Measurements from ENCODE around the gene MAP4K2.
A peak's percentile ranks its signal among the peaks of the same experiment; 100 is the strongest.

The MAP4K2 gene

DNA sequence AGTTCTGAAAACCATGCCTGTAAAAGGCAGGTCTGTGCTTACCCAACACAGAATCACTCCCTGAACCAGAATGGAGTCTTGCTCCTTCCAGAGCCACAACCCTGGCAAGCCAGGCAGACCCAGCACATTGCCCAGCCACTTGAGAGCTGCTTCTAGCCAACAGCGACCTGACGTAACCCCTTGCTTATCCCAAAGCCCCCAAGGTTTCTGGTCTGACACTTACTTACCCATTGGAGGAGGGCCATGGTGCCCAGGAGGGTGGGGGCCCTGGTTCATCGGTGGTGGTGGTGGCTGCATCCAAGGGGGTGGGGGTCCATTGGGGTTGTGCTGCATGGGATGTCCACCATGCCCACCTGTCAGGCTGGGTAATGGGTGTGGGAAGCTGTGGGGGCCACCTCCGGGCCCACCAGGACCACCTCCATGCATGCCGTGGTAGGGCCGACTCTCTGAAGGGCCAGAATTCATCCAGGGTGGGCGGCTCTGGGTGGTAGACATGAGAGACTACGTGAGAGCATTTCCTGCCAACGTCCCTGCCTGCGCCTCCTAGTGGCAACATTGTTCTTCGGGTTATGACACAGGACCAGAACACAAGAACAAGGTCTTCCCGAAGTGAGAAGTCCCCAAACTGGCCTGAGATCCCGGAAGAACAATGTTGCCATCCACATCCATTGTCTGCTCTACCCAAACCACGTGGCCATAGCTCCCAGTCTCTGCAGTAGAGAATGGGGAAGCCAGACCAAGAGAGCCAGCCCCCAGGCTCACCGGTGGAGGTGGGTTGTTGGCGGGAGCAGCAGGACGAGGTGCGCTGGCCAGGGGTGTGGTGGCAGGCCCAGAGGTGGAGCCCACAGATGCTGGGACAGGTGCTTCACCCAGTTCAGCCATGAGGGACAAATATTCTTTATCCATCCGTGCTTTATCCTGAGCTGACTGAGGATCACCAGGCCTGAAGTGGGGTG is 35.4 kb downstream of the MAP4K2 start:
- peak in 3 of 14 donors; percentile 6 to 47 (median 14) for DNase-seq

DNA sequence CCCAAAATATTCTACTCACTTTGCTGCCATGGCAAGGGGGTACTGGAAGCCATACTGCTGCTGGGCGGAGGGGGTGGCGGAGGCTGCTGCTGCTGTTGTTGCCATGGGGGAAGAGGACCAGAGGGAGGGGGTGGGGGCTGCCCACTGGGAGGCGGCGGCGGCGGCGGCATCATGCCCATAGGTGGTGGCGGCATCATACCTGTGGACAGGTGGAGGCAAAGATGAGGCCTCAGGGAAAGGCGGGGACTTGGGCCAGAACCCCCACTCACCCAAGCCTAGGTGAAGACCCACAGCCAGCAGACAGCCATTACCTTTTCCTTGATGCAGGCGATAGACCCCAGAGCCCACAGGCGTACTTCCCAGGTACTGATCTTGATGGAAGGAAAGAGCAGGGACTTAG is 36.1 kb downstream of the MAP4K2 start:
- no peak for DNase-seq

DNA sequence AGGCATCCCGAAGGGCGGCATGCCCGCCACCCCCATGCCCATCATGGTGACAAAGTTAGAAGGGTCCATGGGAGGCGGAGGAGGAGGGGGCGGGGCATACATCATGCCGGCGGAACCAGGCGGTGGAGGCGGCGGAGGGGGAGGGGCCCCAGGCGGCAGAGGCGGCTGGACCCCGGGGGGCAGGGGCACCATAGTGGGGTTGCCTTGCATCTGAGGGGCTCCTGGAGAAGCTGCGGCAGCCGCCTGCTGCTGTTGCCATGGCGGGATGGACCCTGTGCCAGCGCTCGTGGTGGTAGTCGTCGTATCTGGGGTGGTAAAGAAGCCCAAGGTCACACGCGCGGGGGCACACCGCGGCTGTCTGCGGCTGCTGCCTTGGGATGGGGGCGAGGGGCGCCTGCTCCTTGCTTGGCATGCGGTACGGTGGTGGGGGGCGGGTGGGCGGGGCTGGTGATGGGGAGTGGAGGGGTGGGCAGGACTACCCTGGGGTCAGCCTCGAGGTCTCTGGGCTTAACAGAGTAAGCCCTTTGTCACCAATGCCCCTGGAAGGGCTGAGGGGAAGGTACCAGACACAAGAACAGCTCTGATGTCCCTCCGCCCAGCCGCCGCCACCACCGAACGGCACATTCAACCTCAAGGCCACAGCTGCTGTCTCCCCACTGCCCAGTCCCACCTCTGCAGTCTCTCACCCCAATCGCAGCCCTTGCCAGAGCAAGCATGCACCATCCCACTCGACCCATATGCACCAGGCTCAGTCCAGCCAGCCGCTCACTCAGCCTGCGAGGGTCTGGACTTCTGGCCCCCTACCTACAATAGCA is 37.0 kb downstream of the MAP4K2 start:
- no peak for DNase-seq

DNA sequence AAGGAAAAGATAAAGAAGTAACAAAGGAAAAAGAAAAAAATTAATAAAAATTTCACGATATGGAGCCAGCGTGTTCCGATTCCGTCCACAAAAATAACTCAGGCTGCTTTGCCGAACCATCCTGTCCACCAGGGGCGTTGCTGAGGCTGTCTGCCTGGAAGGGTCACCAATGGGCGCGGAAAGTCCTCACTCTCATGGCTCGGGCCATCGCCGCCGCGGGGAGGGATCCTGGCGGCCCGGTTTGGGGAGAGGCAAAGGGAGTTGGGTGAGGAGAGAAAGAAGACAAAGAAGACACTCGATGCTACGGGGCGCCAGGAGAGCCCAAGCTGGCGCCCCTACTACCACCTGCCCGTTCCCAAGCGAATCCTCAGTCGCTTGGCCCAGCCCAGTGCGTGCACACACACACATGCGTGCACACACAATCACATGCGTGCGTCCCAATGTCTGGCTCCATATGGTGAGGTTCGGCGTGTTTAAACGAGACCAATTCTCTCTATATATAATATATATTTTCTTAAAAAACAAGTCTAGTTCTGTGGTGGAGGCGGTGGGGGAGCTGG is 37.6 kb downstream of the MAP4K2 start:
- peak in 1 of 14 donors; percentile 27 for DNase-seq

DNA sequence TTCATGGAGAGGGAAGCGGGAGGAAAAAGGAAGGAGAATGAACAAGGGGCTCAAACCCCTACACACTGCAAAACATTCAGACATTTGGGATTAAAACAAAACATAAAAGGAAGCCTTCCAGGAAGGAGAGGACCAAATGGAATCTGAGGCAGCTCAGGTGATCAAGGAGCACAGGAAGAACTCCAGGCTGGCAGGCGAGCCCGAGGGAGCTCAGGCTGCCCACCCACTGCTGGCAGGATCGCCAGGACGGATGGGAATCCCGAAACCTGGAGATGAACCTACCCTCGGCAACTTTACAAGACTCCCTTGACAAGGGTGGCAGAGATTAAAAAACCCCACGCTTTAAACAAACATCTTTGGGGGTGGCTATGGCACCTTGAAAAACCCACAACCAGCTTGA is 38.3 kb downstream of the MAP4K2 start:
- DNase-seq: no peak

DNA sequence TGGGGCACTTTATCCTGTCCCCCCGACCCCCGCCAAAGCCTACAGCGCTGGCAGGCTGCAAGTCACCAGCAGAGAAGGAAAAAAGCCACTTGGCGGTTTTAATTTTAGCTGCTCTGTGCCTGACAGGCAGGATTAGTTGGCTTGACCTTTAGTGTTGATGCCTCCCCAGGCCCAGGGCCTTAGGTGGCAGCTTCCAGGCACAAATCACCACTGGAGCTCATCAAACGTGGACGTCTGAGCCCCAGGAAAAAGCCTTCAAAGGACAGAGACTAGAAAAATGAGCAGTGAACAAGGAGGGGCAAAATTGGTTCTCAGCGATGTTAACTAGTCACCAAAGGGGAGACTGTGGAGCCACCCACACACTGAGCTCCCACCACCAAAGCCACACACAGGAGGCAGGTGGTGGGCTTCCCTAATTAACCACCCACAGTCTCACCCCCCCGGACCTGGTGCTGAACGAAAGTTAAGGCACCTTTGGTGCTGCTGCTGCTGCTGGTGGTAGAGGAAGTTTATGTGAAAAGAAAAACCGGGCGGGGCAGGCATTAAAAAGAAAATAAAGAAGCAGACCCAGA is 38.9 kb downstream of the MAP4K2 start:
- DNase-seq: no peak

DNA sequence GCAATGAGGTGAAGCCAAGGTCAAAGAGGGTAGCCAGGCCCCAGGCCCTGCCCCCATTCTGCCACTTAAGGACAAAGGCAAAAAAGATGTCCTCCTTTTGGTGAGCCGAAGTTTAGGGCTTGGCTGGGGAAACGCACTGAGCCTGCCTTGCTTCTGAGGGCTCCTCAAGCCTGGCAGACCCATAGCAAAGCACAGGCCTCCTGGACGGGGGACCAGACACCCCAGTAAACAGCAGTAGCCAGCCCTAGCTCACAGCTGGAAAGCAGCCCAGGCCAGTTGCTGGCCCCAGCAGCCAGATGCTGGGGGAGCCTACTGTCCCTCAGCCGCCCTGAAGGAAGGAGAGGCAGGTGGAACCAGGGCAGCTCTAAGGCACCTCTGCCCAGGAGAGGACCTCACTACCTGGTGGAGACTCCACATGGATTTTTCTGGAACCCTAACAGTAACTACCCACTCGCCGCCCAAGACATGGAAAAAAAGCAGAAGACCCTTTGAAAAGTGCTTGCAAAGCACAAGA is 39.4 kb downstream of the MAP4K2 start:
- peak in 6 of 14 donors; percentile 29 to 54 (median 40) for DNase-seq

DNA sequence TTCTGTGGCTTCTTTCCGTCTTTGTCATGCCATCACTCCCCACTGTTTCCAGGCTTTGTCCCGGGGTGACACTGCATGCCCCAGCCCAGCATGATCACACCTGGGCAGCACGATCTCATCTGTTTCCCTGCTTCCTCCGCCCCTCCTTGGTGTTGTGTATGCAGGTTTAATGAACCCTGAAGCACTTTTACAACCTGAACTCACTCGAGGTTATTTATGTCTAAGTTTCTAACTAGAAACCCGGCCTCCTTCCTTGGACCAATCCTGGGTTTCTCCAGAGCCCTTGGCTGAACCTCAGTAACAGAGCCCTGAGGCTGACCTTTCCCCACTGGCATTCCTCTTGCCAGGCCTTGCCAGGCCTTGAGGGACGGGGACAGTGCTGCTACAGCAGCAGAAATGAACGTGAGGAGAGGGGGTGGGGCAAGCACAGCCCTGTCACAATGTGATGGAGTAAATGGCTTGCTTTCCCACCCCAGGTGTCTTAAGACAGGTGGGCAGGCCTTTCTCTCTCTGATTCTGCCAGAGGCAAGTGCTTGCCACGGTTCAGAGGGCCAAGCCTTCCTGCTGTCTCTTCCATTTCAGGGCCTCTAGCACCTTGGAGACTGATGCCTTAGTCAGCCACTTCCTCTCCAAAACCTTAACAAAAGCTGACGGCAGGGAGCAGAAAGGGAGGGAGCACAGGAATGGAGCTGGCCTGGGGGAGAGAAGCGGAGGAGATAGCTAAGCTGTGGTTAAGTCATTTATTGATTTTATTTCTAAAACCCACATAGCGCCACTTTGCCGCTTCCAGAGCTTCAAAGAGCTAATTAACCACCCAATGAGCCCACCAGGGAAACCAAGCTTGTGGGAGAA is 40.1 kb downstream of the MAP4K2 start:
- peak in 4 of 14 donors; percentile 24 to 43 (median 29) for DNase-seq

DNA sequence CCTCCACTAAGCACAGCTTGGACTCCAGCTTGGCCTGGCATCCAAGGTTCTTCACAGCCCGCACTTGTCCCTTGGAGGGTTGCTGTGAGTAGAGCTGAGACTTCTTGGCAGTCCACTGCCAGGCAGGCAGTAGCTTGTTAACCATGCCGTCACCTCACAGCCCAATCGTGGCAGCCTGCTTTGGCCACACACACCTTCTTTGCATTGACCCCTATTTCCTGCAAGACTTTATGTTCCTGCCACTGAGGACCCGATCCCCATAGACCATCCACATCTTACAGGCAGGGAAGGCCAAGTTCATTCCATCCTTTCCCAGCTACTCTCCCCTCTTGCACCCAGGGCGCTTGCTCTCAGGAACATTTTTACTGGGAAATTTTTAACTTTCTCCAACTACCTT is 40.7 kb downstream of the MAP4K2 start:
- peak in 8 of 14 donors; percentile 9 to 42 (median 28) for DNase-seq

DNA sequence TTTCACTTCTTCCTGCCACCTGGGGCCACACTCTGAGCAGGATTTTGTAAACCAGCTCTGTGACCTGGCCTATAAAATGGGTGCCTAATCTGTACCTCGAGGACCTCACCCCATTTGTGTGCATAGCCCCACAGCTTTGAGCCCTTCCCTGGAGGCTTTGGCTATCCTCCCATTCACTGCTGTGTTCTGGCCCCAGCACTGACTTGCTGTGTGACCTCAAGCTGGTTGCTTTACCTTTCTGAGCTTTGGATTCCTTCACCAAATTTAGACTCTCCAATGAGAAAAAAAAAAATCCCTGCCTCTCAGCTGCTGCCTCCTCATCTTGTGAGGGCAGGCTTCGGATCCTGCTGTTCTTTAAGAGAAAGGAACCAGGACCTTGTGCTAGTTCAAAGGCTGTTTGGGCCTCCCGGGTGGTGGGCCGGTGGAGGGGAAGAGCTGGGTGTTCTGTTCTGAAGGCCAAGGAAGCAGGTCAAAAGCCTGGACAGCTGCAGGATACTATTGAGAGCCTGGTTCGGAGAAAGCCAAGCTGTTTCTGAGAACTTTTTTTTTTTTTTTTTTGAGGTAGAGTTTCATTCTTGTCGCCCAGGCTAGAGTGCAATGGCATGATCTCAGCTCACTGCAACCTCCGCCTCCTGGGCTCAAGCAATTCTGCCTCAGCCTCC is 42.1 kb downstream of the MAP4K2 start:
- DNase-seq: no peak

DNA sequence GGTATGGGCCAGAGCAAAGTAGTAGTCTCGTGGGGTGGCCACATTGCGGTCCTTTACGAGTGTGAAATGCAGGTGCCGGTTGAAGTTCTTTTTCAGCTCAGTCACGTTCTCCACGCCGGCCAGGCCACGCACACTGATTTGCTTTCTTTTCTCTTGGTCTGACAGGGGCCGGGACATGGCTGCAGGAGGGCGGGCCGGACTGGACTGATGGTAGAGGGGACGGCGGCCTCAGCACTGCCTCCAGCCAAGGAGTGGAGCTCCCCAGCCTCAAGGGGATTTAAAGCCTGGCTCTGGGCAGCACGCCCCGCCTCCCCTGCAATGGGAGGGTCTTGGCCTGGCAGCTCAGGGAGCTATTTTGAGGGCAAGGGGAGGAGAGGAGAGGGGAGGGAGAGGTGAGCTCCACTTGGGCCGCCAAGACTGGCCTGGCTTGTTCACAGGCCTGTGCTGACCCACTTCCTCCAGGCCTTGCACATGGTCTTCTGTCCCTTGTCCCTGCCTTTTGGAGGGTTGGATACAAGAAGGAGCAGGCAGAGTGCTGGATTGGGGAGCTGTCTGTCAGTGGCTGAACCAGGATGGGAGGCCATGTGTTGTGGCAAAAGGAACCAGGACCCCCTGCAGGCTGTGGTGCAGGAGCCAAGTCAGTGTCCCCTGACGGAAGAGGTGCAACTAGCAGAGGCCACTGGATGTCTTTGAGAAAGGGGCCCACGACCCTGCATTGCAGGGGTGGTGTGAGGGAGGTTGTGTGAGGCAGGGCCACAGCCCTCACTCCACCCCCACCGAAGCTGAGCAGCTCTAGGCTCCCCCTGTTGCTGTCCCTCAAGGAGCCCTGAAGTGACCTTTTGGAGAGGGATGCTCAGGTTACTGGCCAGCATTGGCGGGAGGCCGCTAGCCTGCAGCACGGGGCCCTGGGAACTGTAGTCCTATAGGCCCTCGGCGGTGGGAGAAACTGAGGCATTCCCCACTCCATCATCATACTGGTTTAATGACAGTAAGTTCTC is 43.0 kb downstream of the MAP4K2 start, which contains the start of gene PYGM:
Gene PYGM, minus strand, starts transcription at position 253 of the 998 bp plus-strand sequence. Its CDS starts 76 bp downstream, at position 177.
- peak in 9 of 14 donors; percentile 34 to 75 (median 58) for DNase-seq

DNA sequence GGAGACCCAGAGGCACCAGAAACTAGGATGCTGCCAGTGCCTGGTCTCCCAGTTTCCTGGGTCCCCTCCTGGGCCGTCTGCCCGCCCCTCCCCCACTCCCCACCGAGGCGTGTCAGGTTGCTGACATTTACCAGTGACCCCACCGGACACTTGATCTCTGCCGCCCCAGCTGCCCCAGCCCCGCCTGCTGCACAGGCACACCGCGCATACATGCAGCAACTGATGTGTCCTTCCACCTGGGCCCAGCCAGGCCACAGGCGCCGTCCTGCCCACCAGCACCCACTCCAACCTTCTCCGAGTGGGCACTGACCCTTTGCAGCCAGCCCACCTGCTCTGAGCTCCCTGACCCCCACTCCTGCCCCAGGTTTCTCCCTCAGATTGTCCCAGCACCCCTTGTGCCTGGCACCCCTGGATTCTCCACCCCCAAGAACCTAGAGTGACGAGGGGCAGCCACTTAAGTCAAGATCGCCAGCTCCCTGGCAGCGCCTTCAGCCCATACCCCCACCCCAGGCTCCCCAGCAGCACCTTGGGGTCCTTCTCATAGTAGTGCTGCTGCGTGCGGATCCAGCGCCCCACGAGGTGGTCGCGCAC is 43.8 kb downstream of the MAP4K2 start:
- DNase-seq: no peak

DNA sequence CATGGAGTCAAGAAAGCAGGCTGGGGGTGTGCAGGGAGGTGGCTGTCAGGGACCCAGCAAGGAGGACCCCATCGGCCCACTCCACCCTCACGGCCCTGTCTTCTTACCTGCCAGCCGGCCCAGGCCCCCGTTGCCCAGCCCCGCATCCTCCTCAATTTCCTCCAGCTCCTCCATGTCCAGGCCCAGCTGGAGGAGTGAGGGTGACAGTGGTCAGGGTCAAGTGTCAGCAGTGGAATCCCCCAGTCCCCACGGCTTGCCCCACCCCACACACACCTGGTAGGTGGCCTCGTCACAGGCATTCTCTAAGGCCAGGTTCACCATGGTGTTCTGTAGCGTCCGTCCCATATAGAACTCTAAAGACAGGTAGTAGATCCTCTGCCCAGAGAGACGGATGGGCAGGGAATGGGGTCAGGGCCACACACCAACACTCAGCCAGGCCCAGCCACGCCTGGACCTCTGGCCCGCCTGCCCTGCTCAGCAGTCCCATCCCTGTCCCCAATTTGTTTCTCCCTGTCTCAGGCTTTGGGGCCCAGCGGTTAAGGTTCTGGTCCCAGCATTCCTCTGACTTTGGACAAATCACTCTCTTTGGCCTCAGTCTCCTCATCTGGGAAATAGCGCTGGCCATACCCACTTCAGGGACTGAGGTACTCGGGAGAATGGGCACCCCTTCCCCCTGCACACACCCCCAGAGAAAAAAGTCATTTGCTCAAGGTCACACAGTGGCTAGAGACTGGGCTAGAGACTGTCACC is 44.5 kb downstream of the MAP4K2 start:
- no peak for DNase-seq

DNA sequence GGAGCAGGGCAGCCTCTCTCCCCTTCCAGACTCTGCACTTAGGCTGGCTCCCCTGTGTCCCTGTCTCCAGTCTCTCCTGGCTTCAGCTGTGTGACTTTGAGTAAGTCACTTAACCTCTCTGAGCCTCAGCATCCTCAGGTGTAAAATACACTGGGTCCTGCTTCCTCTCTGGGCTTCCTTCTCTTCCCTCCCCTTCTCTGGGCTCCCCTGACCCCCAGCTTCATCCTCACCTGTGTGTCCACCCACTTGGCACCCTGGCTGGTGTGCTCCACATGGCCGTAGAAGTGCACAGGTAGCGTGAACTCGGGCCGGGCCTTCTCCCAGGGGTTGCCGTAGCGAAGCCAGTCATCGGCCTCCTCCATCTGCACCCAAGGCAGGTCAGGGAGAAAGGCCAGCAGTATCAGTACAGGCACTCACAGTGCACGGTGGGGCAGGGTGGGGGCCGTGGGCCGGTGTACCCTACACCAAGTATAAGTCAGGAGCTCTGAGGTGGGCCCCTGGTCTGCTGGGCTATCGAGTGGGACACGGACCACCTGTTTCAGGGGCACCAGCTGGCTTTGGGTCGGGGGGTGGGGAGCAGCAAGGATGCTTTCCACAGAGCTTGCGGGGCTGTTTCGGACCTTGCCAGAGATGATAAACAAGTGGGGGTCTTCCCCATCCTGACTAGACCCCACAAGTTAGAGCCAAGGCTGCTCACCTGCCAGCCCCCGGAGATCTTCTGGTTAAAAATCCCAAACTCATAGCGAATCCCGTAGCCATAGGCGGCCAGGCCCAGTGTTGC is 45.3 kb downstream of the MAP4K2 start:
- DNase-seq: no peak

DNA sequence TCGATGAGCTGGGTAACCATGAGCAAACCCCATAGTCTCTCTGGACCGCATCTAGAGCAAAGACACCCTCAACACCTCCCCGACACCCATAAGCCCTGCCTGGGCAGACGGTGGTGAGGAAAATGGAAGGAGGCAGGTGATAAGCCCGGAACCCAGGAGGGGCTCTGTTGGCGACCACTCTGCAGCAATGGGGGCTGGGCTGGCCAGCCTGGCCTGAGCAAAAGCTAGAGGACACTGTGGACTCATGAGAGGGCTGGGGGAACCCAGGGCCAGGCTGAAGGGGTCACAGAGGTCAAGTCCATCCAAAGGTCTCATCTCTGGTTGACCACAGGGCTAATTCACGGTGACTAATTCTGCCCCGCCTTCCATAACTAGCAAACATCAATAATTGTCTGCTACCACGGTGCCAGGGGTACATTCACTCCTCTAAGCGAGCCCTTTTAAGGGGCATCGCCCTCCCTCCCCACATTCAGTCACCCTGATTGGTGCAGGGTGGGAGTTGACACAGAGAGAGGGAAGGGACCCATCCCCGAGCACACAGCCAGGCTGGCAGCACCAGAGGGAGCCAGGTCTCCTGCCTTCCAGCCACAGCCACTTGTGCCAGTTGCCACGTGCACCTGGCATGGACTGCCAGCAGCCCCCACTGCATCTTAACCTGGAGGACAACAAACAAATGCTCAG is 47.2 kb downstream of the MAP4K2 start:
- no peak for DNase-seq

DNA sequence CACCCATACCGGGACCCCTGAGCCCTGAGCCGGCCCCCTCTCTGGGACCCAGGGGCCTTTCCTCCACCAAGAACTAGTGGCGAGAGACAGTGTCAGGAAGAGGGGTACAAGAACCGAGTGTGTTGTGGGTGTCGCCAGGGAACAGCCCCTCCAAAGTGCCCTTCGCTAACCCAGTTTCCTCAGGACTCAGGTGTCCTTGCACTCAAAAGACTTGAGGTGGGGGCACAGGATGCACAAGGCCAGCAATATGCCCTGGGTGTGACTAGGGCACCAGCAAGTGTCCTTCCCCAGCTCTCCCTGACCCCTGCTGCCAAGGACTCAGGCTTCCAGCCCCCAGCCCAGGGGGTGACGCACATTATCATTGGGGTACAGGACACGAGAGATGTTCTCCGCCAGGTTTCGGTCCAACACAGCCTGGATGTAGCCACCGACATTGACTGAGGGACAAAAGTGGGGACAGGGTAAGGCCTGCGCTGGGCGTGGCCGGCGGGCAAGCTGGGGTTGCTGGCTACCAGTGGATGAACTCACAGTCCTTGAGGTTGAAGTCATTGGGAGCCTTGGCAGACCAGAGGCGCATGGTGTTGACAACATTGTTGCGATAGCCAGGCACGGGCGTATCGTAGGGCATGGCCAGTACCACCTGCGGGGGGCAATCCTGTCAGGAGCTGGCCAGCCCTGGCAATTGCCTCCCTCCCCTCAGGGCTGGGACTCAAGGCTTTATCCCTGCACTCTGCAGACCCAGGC is 47.9 kb downstream of the MAP4K2 start:
- no peak for DNase-seq
